ENCODE measurements around the gene KCNH4. TPM values are rescaled to one million over a fixed set of nuclear protein-coding genes. Genes with fewer than 3 reads are reported as not detected.

Gene KCNH4
- total RNA-seq, 1 donor = 0.27 TPM

DNA sequence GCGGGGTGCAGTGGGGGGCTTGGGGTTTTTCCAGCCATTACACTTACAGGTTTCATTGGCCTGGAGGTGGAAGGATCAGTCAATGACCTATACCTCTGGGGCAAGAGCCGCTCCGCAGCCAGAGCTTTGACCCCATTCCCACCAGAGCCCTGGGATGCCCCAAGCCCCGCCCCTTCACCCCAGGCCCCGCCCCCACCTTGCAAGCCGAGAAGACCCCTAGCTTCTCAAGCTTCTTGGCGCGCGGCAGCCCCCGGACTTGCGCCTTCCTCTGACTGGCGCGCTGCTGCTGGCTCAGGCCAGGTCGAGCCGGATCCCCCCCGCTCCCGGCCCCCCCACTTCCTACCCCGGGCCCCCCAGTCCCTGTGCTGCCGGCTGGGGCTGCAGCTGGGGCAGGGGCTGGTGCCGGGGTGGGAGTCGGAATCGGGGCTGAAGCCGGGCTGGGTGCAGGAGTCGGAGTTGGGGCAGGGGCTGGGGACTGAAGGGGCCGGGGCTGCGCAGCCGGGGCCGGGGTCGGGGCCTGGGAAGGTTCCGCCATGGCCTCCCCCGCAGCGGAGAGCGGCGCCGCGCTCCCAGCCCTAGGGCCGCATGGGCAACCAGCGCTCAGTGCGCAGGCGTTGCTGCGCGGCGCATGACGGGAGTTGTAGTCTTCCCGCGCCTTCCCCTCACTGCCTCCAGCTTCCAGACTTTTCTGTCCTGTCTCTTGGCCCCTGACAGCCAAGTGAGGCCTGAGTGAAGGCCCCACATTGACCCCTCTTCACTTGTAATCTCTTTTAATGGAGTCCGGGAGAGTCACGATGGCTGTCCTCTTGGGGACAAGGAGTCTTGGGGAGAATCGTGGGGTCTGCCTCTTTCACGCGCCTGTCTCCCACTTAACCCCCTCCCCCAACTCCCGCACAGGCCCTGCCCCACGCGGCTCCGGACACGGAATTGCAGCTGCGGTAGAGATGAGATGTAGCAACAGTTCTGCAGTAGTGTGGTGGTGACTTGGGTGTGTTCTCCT is 59.9 kb downstream of the KCNH4 start, which contains the start of gene KAT2A:
TSS of gene KAT2A (minus strand) at position 598 of the 1,000 bp plus-strand sequence. CDS start at position 535, 63 bp downstream.
- peak in 2 of 3 donors; percentile 70 to 72 for DNase-seq (ENCODE audit: low read depth in 2 of 3, low spot score in 2 of 3)

DNA sequence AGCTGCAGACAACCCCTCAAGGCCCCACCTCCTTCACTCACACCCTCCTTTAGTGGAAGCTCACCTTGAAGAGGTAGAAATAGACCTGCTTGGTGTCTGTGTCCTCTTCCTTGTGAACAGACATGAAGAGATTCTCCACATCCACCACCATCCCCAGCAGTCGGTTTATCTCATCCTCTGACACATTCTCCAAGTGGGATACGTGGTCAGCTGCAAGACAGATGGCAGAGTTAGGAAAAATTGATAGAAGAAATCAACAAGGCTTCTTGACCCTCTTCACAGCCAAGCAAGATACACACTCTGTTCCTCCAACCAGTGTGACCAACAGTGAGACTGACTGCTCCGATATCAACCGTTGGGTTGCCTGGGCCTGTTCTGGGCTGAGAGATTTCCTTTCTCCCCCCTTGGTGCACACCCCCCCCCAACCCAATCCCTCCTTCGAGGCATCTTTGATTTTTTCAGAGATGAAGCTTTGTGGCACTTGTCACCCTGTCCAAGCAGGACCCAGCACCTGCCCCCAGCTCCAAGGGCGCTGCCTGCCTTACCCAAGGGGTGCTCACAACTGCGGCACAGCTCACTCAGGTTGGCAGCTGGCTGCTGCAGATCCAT is 60.7 kb downstream of the KCNH4 start:
- no peak for DNase-seq (ENCODE audit: low read depth in 2 of 3, low spot score in 2 of 3)

DNA sequence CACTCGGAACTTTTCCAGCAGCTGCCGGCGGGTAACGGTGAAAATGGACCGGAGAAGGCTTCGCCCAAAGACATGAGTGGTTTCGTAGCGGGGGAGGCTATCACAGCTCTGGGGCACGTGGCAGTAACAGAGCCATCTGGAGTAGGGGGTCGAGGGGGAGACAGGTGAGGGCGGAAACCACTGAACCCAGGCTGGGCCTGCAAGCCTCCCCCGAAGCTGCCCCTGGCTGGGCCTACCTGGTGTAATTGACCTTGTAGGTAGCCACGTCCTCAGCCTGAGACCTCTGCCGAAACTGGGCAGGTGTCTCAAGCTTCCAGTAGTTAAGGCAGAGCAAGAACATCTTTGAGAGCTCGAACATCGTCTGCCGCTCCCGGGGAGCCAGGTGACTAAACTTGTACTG is 61.6 kb downstream of the KCNH4 start:
- DNase-seq (ENCODE audit: low read depth in 2 of 3, low spot score in 2 of 3) = no peak

DNA sequence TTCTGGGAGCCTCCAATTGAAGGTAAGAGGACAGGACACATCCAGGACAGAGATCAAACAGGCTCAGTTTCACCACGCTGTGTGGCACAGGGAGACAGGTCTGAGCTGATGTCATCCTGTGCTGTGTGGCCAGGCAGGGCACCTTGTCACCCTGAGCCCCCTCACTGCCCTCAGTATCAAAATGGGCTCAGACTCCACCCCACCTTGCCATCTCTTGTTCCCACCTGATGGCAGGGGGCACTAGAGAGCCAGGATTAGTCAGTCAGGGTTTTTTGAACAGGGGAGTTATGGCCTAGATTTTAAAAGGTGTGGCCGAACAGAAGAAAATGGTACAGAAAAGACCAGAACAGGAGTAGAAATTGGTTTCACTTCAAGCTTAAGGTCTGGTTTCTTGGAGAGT is 62.4 kb downstream of the KCNH4 start:
- DNase-seq (ENCODE audit: low read depth in 2 of 3, low spot score in 2 of 3) = peak in 2 of 3 donors; percentile 48 to 73

DNA sequence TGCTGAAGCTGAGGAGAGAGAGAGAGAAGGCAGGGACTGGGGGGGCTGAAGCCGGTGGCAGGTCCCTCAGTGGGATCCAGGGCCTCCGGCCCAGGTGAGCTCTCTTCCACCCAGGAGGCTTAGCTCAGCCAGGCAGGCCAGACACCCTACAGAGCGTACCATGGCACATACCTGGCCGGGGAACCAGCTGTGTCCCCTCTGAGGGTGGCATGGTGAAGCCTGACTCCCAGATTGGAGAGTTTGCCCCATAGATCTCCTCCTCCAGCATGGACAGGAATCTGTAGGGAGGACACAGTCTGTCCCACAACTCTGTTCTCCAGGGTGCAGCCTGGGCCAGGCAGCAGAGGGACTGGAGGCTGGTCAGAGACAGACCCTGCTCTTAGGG is 62.8 kb downstream of the KCNH4 start:
- no peak for DNase-seq (ENCODE audit: low read depth in 2 of 3, low spot score in 2 of 3)

DNA sequence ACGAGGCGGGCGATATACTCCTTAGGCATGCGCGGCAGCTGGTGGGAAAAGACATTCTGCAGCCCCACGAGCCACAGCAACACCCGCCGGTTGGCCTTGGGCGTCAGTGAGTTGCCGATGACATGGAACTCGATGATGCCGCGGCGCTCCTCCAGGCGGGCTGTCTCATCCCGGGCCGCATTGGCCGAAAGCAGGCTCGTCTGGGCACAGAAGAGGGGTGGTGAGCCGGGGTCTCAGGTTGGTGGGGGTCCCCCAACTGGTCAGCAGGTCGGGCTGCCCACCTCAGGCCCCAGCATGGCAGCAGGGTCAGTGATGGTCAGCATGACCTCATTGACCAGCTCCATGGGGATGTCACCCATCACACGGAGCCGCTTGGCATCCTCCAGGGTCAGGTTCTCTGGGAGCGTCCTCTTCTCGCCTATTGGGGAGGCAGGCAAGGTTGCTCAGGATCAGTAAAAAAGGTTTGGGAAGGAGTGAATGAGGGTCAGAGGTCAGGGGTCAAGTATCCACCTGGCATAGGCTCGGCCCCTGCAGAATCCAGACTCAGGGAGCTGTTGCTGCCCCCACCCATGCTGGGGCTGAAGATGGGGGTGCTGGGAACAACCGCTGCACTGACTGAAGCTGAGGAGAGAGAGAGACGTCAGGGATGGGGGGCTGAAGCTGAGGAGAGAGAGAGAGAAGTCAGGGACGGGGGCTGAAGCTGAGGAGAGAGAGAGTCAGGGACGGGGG is 63.4 kb downstream of the KCNH4 start:
- DNase-seq (ENCODE audit: low read depth in 2 of 3, low spot score in 2 of 3) = no peak

DNA sequence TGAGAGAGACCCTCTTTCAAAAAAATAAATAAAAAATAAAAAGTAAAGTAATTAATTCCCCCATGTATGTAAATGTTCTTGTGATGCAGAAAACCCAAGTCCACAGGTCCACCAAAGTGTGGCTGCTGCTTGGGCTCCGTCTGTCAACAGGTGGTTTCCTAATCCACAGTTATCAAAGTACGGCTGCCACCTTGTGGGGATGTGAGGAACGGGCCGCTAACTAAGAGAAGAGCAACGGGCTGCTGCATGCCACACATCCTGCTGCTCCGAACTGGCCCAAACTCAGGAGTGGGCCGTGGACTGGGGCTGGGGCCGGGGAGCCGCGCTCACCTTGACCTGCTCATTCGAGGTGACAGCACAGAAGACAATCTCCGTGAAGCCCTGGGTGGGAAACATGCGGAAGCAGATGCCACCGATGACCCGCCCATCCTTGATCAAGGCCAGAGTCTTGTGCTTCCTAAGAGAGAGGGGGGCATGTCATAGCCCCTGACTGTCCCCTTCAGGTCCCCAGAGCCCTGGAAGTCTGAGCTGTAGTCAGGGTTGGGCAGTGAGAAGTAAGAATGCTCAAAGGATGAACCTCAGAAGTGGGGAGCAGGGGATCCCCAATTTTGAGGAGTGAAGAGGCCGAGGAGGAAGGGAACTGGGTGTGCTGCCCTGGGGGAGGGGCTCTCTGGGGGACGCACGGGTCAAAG is 64.1 kb downstream of the KCNH4 start:
- DNase-seq (ENCODE audit: low read depth in 2 of 3, low spot score in 2 of 3) = peak; percentile 64 to 92 (median 79)

DNA sequence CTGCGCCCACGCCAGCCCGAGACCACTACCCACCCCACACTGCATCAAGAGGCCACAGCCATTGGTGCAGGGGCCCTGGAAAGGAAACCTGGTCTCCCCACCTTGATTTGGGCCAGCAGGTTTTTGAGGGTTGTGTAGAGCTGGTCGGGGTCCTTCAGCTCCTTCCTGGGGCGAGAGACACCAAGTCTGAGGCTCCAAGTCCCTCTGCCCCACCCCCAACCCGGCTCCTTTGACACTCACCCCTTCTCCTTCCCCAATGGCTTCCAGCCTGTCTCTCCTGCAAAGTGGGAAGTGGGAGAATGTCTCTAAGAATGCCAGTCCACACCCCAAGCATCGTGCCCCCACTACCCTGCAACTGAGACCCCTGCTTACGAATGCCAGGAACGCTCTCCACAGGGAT is 66.8 kb downstream of the KCNH4 start:
- no peak for DNase-seq (ENCODE audit: low read depth in 2 of 3, low spot score in 2 of 3)

DNA sequence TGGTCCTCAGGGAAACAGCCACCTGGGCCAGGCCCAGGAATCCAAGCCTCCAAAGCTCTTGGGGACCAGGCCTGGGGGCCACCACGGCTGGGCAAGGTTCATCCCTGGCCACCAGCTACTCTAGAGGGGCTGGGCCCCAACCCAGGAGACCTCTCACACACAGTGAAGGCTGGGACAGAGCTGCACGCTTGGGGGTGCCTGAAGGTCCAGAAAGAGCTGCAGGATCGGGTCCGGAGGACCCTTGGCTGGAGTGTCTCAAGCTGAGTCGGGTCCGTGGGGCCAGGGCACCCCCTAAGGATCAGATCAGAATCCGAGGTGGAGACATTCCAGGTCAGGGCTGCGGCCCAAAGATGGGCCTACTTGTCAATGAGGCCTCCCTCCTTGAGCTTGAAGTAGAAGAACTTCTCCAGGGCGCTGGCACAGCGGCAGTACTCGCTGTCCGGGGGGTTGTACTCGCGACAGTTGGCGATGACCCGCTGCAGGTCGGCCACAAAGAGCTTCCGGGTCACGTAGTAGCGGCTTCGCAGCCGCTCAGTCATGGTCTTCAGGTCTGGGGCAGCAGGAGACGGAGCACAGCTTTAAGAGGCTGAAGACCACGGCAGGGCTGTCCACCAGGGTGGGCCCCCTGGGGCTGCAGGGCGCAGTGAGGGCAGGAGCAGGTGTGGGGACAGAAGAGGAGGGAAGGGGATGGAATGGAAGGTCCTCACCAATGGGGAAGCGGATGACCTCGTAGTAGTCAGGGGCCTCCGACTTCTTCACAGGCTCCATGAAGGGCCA is 67.5 kb downstream of the KCNH4 start:
- DNase-seq (ENCODE audit: low read depth in 2 of 3, low spot score in 2 of 3) = no peak

DNA sequence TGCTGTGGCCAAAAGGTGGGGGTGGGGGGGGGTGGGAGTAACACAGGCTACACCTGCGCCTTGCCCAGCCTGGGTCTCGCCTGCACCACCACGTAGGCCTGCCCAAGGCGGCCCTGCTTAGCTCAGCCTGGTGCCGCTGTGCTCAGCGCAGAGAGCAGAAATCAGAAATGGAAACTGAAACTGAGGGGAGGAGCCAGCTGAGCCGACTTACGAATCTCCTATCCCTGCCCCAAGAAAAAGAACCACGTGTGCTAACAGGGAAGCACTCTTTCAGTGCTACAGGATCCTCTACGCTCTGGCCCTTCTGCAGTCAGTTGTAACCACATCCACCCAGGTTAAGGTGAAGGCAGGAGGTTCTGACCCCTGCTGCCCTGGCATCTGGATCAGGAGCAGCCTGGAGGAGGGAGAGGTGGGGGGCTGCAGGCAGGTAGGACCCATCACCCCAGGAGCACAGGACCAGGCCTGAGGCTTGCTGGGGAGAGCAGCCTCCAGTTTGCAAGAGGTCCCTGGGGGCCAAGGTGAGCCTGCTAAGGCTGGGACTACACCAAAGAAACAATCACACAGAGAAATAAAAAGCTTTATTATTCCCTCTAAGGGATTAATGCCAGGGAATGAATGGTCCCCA is 68.3 kb downstream of the KCNH4 start, which contains the start of gene DHX58:
TSS of gene DHX58 (minus strand) at position 163 of the 625 bp plus-strand sequence. CDS start 822 bp downstream, outside the sequence.
- DNase-seq (ENCODE audit: low read depth in 2 of 3, low spot score in 2 of 3) = peak; percentile 59 to 88 (median 85)

DNA sequence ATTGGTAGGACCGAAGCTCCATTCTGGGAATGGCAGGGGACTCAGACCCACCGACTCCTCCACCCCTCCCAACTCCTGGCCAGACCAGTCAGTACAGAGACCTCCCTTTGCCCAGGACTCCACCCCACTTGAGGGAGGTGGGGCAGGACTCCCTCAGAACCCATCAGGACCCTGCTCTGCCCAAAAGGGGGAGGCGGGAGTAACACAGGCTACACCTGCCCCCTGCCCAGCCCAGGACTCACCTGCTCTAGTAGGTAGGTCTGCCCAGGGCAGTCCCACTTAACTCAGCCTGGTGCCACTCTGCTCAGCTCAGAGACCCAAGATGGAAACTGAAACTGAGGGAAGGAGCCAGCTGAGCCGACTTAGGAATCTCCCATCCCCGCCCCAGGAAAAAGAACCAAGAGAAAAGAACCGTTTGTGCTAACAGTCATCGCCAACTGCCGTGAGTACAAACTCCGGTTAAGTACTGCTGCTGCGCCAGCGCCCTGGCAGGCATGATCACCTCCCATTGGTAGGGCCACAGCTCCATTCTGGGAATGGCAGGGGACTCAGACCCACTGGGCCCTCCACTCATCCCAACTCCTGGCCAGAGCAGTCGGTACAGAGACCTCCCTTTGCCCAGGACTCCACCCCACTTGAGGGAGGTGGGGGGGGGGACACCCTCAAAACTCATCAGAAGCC is 68.9 kb downstream of the KCNH4 start:
- DNase-seq (ENCODE audit: low read depth in 2 of 3, low spot score in 2 of 3) = peak in 1 of 3 donors; percentile 20

DNA sequence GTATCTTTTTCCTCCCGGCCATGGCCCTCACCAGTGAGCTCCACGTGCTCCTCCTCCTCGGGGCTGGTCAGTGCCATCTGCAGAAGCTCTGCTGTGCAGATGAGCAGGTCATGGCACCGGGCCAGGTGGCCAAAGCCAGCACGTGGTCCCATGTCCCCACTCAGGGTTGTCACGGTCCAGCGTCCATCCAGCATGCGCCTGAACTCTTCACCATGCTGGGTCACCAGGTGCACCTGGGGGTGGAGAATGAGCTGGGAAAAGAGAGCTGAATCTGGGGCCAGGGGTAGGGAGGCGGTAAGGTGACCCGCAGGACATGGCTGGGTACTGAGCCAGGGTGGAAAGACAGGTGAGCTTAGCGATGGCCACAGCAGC is 69.7 kb downstream of the KCNH4 start:
- no peak for DNase-seq (ENCODE audit: low read depth in 2 of 3, low spot score in 2 of 3)

DNA sequence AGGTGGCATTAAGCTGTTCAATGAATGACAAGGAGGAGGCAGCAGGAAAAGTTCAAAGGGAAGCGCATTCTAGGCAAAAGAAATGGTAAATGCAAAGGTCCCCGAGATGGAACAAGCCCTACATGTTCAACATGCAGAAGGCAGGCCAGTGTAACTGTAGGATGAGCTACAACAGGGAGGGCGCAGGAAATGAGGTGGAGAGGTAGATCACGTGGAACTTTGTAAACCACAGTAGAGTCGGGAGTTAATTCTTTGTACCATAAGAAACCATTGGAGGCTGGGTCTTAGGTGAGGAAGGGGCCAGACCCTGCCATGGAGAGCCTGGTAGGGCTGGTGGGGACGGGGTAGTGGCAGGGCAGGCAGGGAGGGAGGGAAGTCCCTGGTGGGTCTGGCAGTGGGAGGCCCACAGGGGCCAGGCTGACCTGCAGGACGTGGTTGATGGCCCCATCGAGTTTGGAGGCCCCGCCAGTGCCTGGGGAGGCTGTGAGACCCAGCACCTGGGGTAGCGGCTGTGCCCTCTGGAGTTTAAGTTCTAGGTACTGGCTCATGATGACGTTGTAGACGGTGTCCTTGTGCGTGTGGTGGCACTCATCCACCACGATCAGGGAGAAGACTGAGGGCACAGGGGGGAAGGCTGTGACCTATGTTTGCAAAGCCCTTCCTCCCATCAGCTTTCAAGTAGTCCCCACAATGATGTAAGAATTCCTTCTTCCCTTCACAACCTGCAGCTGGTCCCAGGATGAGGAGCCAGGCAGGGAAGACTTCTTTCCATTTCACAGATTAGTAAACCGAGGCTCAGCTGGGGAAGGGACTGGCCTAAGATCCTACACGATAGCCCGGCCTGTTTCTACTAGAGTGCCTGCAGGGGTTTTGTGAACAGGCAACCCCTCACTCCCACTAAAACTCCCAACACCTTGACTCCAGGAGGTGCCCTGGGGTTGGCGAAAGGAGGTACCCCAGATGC is 70.4 kb downstream of the KCNH4 start:
- DNase-seq (ENCODE audit: low read depth in 2 of 3, low spot score in 2 of 3) = no peak

DNA sequence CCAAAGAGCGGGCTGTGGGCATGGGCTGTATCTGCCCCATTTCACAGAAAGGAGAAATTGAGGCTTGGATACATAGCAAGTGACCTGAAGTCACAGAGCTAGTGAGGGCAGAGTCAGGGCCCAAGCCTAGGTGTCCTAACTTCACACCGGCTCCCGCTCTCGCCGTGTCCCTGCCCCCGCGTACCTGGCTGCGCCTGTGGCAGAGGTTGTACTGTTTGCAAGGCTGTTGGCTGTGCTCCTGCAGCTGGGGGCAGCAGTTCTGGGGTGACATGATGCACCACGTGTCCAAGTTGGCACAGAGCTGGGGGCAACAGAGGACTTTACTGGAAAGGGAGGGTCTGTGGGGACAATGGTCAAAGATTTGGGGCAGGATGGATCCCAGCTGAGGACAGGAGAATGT is 71.9 kb downstream of the KCNH4 start:
- no peak for DNase-seq (ENCODE audit: low read depth in 2 of 3, low spot score in 2 of 3)

DNA sequence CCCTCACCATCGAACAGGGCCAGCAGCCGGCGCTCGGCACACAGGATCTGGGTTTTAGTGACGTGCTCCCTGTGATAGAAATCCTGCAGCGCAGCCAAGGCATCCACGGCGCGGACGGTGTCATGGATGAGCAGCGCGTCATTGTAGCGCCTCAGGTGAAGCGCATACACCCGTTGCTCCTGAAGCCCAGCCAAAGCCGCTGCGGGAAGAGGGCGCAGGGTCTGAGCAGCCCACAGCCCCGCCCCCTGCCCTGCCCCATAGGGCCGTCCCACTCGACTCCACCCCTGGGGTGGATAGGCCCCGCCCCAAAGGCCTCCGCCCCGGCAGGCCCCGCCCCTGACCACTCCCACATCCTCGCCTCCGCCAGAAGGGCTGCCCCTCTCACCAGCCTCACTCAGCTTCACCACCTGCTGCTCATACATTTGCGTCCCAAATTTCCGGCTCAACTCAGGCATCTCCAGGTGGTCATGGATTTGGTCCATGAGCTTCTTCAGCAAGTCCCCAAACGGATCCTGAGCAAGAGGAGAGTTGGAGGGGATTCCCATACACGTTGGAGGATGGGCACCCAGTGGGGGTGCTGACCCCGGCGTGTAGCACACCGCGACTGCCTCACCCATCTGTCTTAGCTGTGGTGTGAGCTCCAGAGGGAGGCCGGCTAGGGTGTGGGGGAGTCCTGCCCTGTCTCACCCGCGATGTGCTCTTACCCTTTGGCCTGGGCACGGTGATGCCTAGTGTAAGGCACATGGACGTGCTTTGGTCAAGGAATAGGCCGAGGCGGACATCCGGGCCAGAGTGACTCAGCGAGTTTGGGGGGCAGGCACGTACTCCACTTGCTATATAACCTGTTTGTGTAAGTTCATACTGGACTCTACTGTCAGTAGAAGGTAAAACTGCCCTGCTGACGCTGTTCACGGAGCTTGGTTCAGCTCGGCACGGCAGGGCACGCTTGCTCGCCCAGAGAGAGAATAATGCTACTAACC is 73.1 kb downstream of the KCNH4 start:
- DNase-seq (ENCODE audit: low read depth in 2 of 3, low spot score in 2 of 3) = peak; percentile 65 to 92 (median 89)

DNA sequence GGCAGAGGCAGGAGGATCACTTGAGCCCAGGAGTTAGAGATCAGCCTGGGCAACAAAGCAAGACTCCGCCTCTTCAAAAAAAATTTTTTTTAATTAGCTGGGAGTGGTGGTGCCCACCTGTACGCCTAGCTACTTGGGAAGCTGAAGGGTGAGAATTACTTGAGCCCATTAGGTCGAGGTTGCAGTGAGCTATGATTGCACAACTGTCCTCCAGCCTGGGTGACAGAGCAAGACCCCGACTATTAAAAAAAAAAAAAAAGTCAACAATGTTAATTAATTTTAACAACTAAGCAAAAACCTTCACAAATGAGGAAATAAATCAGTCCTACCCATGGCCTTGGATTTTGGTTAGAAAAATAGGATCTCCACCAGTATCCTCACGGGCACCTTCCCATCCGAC is 73.8 kb downstream of the KCNH4 start:
- DNase-seq (ENCODE audit: low read depth in 2 of 3, low spot score in 2 of 3) = no peak

Measured in hematopoietic multipotent progenitor cell (in vitro differentiated cells).